Brain microvascular endothelial cell (primary cell): ENCODE measurements around the gene CLEC2L.

Experiments used
- DNase-seq: peaks from one replicate; pipeline ENCODE4 v3.0.0-alpha.2; 2020
- H3K27ac ChIP-seq: fragments of 250-450 bp; sonication (Bioruptor Pico); 2 replicates; pipeline ENCODE4 v1.5.1; 2020; ENCODE audit warnings: mild to moderate bottlenecking, moderate library complexity
- H3K27me3 ChIP-seq: fragments of 250-450 bp; sonication (Bioruptor Pico); replicated peaks from 2 replicates; pipeline ENCODE4 v1.5.1; 2020; ENCODE audit warnings: mild to moderate bottlenecking
- H3K36me3 ChIP-seq: fragments of 250-450 bp; sonication (Bioruptor Pico); replicated peaks from 2 replicates; pipeline ENCODE4 v1.5.1; 2020; ENCODE audit warnings: mild to moderate bottlenecking
- H3K4me3 ChIP-seq: 2 replicates; pipeline ENCODE4 v1.5.1; 2011; ENCODE audit warnings: low read depth, mild to moderate bottlenecking, control low read depth, low read length, moderate library complexity
- CTCF ChIP-seq: IDR thresholded peaks from 2 replicates; pipeline ENCODE4 v1.5.1; 2011; ENCODE audit warnings: low read depth, mild to moderate bottlenecking, moderate library complexity, low read length, control low read depth, inconsistent platforms; ENCODE audit errors: missing control alignments
- in situ Hi-C: cut with HindIII; loops from 2 replicates; pipeline ENCODE4 v1.10.0; 2017; ENCODE audit warnings: low sequenced_read_pairs, low pct_ligation_motif_present

Gene CLEC2L

GRCh38 chr7:139494835-139495579 lies 28.5 kb upstream of the CLEC2L start:
- in situ Hi-C loops, result no loop called here
- Histone ChIP-seq H3K27me3 (peaks cover 6% of the 10 kb centered on the region), H3K36me3 (no peaks in the 10 kb centered on the region), H3K27ac (no peak overlapping the region), H3K4me3 (no peak overlapping the region)
- DNase-seq, result no peak
- TF ChIP-seq CTCF, result no peak

- no peak for DNase-seq
- in situ Hi-C loops, result no loop called here
- no peak overlapping the region for H3K27ac ChIP-seq
- no peaks in the 10 kb centered on the region for H3K36me3 ChIP-seq
- peaks cover 6% of the 10 kb centered on the region for H3K27me3 ChIP-seq
- H3K4me3 ChIP-seq, result no peak overlapping the region
- TF ChIP-seq CTCF, result no peak
Measured at GRCh38 chr7:139495580-139496125, 27.8 kb upstream of the CLEC2L start.

GRCh38 chr7:139496528-139496927 lies 27.0 kb upstream of the CLEC2L start:
- no peak for TF ChIP-seq CTCF
- no peaks in the 10 kb centered on the region for H3K36me3 ChIP-seq
- no peak for DNase-seq
- in situ Hi-C loops, result no loop called here
- no peak overlapping the region for H3K27ac ChIP-seq
- peaks cover 6% of the 10 kb centered on the region for H3K27me3 ChIP-seq
- H3K4me3 ChIP-seq, result no peak overlapping the region

DNA sequence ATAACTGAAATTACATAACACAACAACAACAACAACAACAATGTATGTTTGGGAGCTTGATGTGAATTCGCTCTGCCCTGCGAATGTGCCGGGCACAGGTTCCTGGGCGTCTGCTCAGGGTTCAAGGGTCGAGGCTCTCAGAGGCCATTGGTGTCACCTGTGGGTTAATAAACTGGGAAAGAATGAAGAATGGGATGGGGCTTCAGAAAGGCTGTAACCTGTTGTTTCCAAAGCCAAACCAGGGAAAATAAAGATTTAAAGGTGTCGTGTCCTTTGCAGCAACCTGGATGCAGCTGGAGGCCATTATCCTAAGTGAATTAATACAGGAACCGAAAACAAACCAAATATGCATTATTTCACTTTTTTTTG lies 22.7 kb upstream of the CLEC2L start:
- Histone ChIP-seq H3K36me3 (no peaks in the 10 kb centered on the region), H3K4me3 (no peak overlapping the region), H3K27ac (no peak overlapping the region), H3K27me3 (no peaks in the 10 kb centered on the region)
- DNase-seq, result no peak
- TF ChIP-seq CTCF, result no peak
- in situ Hi-C loops, result no loop called here

DNA sequence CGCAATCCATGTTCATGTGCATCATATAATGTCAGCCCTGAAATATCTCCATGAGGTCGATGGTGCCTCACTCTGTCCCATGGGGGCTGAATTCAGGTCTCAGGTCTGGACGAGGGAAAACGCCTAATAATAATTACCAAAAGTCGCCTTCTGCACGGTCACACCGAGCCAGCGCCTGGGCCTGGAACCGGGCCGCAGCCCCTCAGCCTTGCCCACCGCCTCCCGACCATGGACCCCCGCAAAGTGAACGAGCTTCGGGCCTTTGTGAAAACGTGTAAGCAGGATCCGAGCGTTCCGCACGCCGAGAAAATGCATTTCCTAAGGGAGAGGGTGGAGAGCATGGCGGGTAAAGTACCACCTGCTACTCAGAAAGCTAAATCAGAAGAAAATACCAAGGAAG lies 21.3 kb upstream of the CLEC2L start:
- in situ Hi-C loops, result no loop called here
- Histone ChIP-seq H3K4me3 (no peak overlapping the region), H3K27ac (no peak overlapping the region), H3K36me3 (no peaks in the 10 kb centered on the region), H3K27me3 (no peaks in the 10 kb centered on the region)
- TF ChIP-seq CTCF, result no peak
- DNase-seq, result no peak

- H3K27me3 ChIP-seq, result no peaks in the 10 kb centered on the region
- in situ Hi-C loops, result no loop called here
- peak; percentile 52 for TF ChIP-seq CTCF
- H3K27ac ChIP-seq, result no peak overlapping the region
- no peaks in the 10 kb centered on the region for H3K36me3 ChIP-seq
- DNase-seq, result no peak
- H3K4me3 ChIP-seq, result no peak overlapping the region
Measured at GRCh38 chr7:139505563-139505962, 17.9 kb upstream of the CLEC2L start.
